AG20443 (cell line): ENCODE results near the gene CISTR.
"Not testable (repeated sequence)": the region's sequence is repeated elsewhere in the genome, so short reads cannot be mapped to it uniquely, and the experiment has no call there.

Experiments
- DNase-seq: peaks from one replicate; pipeline ENCODE4 v3.0.0; 2012; ENCODE audit warnings: low spot score, mixed read lengths

CISTR gene

GRCh38 chr12:53751336-53752191 is at the start of gene CISTR:
Gene CISTR (minus strand): TSS chr12:53751979.
- DNase-seq = no peak

GRCh38 chr12:53798575-53798974 is 46.8 kb upstream of the CISTR start:
- no peak for DNase-seq

GRCh38 chr12:53795927-53796326 is 44.1 kb upstream of the CISTR start:
- no peak for DNase-seq

GRCh38 chr12:53793221-53793620 is 41.4 kb upstream of the CISTR start:
- DNase-seq = no peak

- DNase-seq = no peak
Observed at GRCh38 chr12:53791735-53792326, 40.1 kb upstream of the CISTR start.

- no peak for DNase-seq
Observed at GRCh38 chr12:53789570-53789969, 37.8 kb upstream of the CISTR start.

GRCh38 chr12:53788892-53789291 is 37.1 kb upstream of the CISTR start:
- no peak for DNase-seq

GRCh38 chr12:53786411-53786810 is 34.6 kb upstream of the CISTR start:
- DNase-seq = no peak

GRCh38 chr12:53785161-53785560 is 33.4 kb upstream of the CISTR start:
- no peak for DNase-seq

- DNase-seq = no peak
Observed at GRCh38 chr12:53782093-53782703, 30.4 kb upstream of the CISTR start.

GRCh38 chr12:53781228-53781801 is 29.5 kb upstream of the CISTR start:
- DNase-seq = no peak

GRCh38 chr12:53780323-53780722 is 28.5 kb upstream of the CISTR start:
- no peak for DNase-seq

GRCh38 chr12:53779679-53780078 is 27.9 kb upstream of the CISTR start:
- not testable (repeated sequence) for DNase-seq

GRCh38 chr12:53777936-53778644 is 26.3 kb upstream of the CISTR start:
- DNase-seq = no peak

GRCh38 chr12:53777412-53777811 is 25.6 kb upstream of the CISTR start:
- DNase-seq = no peak

- no peak for DNase-seq
Observed at GRCh38 chr12:53776872-53777271, 25.1 kb upstream of the CISTR start.

GRCh38 chr12:53775478-53776145 is 23.8 kb upstream of the CISTR start:
- no peak for DNase-seq

GRCh38 chr12:53770281-53770680 is 18.5 kb upstream of the CISTR start:
- DNase-seq = peak; percentile 73

- no peak for DNase-seq
Observed at GRCh38 chr12:53768976-53769375, 17.2 kb upstream of the CISTR start.

- no peak for DNase-seq
Observed at GRCh38 chr12:53766881-53767280, 15.1 kb upstream of the CISTR start.

GRCh38 chr12:53765891-53766290 is 14.1 kb upstream of the CISTR start:
- no peak for DNase-seq

- no peak for DNase-seq
Observed at GRCh38 chr12:53764615-53765014, 12.8 kb upstream of the CISTR start.
